GM12878 (cell line): ENCODE measurements around the gene IPO8.

Experiments used
- EZH2 ChIP-seq: IDR thresholded peaks from 2 replicates; pipeline ENCODE4 v1.6.1; 2012; ENCODE audit warnings: low read depth, mild to moderate bottlenecking, control low read depth, inconsistent platforms, low read length, borderline replicate concordance; ENCODE audit not compliant: control insufficient read depth
- HCFC1 ChIP-seq: fragments of 150-350 bp; IDR thresholded peaks from 2 replicates; pipeline ENCODE4 v1.6.1; 2014; ENCODE audit warnings: low read length
- POLR2AphosphoS5 ChIP-seq: IDR thresholded peaks from 2 replicates; pipeline ENCODE4 v1.6.1; 2011; ENCODE audit warnings: mild to moderate bottlenecking, low read length, inconsistent platforms
- TARDBP ChIP-seq: IDR thresholded peaks from 2 replicates; pipeline ENCODE4 v1.6.1; 2016; ENCODE audit warnings: borderline replicate concordance
- TBL1XR1 ChIP-seq: IDR thresholded peaks from 2 replicates; pipeline ENCODE4 v1.6.1; 2012; ENCODE audit warnings: low read depth, low read length, improper control_type of control experiment
- ZSCAN29 ChIP-seq: fragments of 450-650 bp; IDR thresholded peaks from 2 replicates; pipeline ENCODE4 v1.6.1; 2017; ENCODE audit warnings: mild to moderate bottlenecking, moderate library complexity
- TF ChIP-seq, protein P1 (sequence below), 3 experiments: IDR thresholded peaks in 2 of 3; conservative IDR thresholded peaks in 1 of 3; 2 replicates each; pipeline ENCODE4 v1.5.1; 2011; ENCODE audit warnings: low read depth in 3 of 3, low read length in 3 of 3, mild to moderate bottlenecking in 3 of 3, control low read depth in 2 of 3, moderate library complexity in 2 of 3, inconsistent platforms in 1 of 3, mixed read lengths in 1 of 3; ENCODE audit not compliant: control insufficient read depth in 2 of 3, insufficient read depth in 1 of 3; ENCODE audit errors: extremely low read depth in 1 of 3
- TF ChIP-seq, protein P2 (sequence below): fragments of 450-650 bp; IDR thresholded peaks from 2 replicates; pipeline ENCODE4 v1.6.1; 2017; ENCODE audit warnings: mild to moderate bottlenecking, moderate library complexity
- TF ChIP-seq, protein P3 (sequence below): IDR thresholded peaks from 2 replicates; pipeline ENCODE4 v1.6.1; 2012; ENCODE audit warnings: low read depth, low read length, improper control_type of control experiment
- TF ChIP-seq, protein P4 (sequence below): IDR thresholded peaks from 2 replicates; pipeline ENCODE4 v1.6.1; 2012; ENCODE audit warnings: mild to moderate bottlenecking, low read depth, low read length
- TF ChIP-seq, protein P5 (sequence below): IDR thresholded peaks from 2 replicates; pipeline ENCODE4 v1.6.1; 2011; ENCODE audit warnings: low read depth, mild to moderate bottlenecking, low read length, moderate library complexity, borderline replicate concordance; ENCODE audit errors: extremely low read depth

DNA sequence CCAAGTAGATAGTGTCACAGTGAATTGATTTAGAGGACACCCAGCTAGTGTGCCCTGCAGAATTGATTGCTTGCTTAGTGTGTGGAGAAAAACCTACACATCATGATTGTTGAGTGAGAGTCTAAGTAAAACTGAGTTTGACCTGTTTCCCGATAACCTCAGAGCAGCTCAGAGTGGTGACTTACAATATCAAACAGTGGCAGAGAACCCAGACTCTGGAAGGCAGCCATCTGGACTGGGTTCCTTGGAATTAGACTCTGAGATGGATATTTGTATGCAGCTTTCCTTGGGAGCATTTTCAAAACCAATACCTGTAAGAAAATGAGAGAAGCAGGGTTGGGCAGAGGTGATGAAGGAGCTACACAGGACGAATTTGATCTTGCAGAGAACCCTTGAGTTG is 109.8 kb downstream of the IPO8 start:
- TF ChIP-seq, protein P1, sequence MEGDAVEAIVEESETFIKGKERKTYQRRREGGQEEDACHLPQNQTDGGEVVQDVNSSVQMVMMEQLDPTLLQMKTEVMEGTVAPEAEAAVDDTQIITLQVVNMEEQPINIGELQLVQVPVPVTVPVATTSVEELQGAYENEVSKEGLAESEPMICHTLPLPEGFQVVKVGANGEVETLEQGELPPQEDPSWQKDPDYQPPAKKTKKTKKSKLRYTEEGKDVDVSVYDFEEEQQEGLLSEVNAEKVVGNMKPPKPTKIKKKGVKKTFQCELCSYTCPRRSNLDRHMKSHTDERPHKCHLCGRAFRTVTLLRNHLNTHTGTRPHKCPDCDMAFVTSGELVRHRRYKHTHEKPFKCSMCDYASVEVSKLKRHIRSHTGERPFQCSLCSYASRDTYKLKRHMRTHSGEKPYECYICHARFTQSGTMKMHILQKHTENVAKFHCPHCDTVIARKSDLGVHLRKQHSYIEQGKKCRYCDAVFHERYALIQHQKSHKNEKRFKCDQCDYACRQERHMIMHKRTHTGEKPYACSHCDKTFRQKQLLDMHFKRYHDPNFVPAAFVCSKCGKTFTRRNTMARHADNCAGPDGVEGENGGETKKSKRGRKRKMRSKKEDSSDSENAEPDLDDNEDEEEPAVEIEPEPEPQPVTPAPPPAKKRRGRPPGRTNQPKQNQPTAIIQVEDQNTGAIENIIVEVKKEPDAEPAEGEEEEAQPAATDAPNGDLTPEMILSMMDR (IDR thresholded peaks at IDR 0.05 in 2 of 3, conservative IDR thresholded peaks at IDR 0.05 in 1 of 3; ENCODE audit: control insufficient read depth in 2 of 3, extremely low read depth in 1 of 3, insufficient read depth in 1 of 3, low read depth in 3 of 3, low read length in 3 of 3): no peak
- TF ChIP-seq POLR2AphosphoS5: no peak
- TF ChIP-seq, protein P2, sequence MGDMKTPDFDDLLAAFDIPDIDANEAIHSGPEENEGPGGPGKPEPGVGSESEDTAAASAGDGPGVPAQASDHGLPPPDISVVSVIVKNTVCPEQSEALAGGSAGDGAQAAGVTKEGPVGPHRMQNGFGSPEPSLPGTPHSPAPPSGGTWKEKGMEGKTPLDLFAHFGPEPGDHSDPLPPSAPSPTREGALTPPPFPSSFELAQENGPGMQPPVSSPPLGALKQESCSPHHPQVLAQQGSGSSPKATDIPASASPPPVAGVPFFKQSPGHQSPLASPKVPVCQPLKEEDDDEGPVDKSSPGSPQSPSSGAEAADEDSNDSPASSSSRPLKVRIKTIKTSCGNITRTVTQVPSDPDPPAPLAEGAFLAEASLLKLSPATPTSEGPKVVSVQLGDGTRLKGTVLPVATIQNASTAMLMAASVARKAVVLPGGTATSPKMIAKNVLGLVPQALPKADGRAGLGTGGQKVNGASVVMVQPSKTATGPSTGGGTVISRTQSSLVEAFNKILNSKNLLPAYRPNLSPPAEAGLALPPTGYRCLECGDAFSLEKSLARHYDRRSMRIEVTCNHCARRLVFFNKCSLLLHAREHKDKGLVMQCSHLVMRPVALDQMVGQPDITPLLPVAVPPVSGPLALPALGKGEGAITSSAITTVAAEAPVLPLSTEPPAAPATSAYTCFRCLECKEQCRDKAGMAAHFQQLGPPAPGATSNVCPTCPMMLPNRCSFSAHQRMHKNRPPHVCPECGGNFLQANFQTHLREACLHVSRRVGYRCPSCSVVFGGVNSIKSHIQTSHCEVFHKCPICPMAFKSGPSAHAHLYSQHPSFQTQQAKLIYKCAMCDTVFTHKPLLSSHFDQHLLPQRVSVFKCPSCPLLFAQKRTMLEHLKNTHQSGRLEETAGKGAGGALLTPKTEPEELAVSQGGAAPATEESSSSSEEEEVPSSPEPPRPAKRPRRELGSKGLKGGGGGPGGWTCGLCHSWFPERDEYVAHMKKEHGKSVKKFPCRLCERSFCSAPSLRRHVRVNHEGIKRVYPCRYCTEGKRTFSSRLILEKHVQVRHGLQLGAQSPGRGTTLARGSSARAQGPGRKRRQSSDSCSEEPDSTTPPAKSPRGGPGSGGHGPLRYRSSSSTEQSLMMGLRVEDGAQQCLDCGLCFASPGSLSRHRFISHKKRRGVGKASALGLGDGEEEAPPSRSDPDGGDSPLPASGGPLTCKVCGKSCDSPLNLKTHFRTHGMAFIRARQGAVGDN: no peak
- TF ChIP-seq TBL1XR1: no peak
- TF ChIP-seq, protein P3, sequence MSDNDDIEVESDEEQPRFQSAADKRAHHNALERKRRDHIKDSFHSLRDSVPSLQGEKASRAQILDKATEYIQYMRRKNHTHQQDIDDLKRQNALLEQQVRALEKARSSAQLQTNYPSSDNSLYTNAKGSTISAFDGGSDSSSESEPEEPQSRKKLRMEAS: no peak
- TF ChIP-seq, protein P4, sequence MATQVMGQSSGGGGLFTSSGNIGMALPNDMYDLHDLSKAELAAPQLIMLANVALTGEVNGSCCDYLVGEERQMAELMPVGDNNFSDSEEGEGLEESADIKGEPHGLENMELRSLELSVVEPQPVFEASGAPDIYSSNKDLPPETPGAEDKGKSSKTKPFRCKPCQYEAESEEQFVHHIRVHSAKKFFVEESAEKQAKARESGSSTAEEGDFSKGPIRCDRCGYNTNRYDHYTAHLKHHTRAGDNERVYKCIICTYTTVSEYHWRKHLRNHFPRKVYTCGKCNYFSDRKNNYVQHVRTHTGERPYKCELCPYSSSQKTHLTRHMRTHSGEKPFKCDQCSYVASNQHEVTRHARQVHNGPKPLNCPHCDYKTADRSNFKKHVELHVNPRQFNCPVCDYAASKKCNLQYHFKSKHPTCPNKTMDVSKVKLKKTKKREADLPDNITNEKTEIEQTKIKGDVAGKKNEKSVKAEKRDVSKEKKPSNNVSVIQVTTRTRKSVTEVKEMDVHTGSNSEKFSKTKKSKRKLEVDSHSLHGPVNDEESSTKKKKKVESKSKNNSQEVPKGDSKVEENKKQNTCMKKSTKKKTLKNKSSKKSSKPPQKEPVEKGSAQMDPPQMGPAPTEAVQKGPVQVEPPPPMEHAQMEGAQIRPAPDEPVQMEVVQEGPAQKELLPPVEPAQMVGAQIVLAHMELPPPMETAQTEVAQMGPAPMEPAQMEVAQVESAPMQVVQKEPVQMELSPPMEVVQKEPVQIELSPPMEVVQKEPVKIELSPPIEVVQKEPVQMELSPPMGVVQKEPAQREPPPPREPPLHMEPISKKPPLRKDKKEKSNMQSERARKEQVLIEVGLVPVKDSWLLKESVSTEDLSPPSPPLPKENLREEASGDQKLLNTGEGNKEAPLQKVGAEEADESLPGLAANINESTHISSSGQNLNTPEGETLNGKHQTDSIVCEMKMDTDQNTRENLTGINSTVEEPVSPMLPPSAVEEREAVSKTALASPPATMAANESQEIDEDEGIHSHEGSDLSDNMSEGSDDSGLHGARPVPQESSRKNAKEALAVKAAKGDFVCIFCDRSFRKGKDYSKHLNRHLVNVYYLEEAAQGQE: no peak
- TF ChIP-seq HCFC1: no peak
- no peak for TF ChIP-seq TARDBP
- TF ChIP-seq, protein P5, sequence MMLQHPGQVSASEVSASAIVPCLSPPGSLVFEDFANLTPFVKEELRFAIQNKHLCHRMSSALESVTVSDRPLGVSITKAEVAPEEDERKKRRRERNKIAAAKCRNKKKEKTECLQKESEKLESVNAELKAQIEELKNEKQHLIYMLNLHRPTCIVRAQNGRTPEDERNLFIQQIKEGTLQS: no peak
- TF ChIP-seq ZSCAN29: no peak
- TF ChIP-seq EZH2: no peak
